IPS DF 6.9 (cell line): ENCODE data around the gene PTAFR.
A peak's percentile ranks its signal among the peaks of the same experiment; 100 is the strongest.

ENCODE experiments used
- DNase-seq: peaks from one replicate; pipeline ENCODE4 v3.0.0-alpha.2; 2013; ENCODE audit warnings: low read depth, low spot score
- H3K27ac ChIP-seq: one replicate; pipeline ENCODE4 v1.5.1; 2013; ENCODE audit warnings: low read length, control low read depth
- H3K27me3 ChIP-seq: 2 replicates; pipeline ENCODE4 v1.6.1; 2013; ENCODE audit warnings: mild to moderate bottlenecking, low read length; ENCODE audit not compliant: control insufficient read depth, insufficient read depth
- H3K36me3 ChIP-seq: 2 replicates; pipeline ENCODE4 v1.6.1; 2013; ENCODE audit warnings: low read length; ENCODE audit not compliant: control insufficient read depth, insufficient read depth
- H3K4me1 ChIP-seq: 2 replicates; pipeline ENCODE4 v1.6.1; 2013; ENCODE audit warnings: low read length; ENCODE audit not compliant: control insufficient read depth, insufficient read depth
- H3K4me3 ChIP-seq: 2 replicates; pipeline ENCODE4 v1.5.1; 2013; ENCODE audit warnings: mild to moderate bottlenecking, low read length
- H3K9me3 ChIP-seq: 2 replicates; pipeline ENCODE4 v1.6.1; 2013; ENCODE audit warnings: low read length, inconsistent platforms; ENCODE audit not compliant: control insufficient read depth, insufficient read depth
- WGBS: extraction: QIAGEN DNeasy Blood & Tissue Kit; methylation state at CpG from one replicate; pipeline ENCODE4 v1.1.7; 2013; ENCODE audit warnings: mixed read lengths, missing lambda C conversion rate; ENCODE audit not compliant: insufficient read length, insufficient coverage; 5-methylcytosine and 5-hydroxymethylcytosine counted together

Gene PTAFR

GRCh38 chr1:28114844-28115243 lies 61.6 kb downstream of the PTAFR start:
- H3K9me3 ChIP-seq: no peaks in the 10 kb centered on the region
- no peaks in the 10 kb centered on the region for H3K4me1 ChIP-seq
- H3K27me3 ChIP-seq: no peaks in the 10 kb centered on the region
- H3K36me3 ChIP-seq: no peaks in the 10 kb centered on the region
- H3K27ac ChIP-seq: no peak overlapping the region
- DNase-seq: no peak
- H3K4me3 ChIP-seq: no peak overlapping the region
- no CpG with 5 or more reads among the region's 2 CpGs for WGBS

- H3K4me1 ChIP-seq: no peaks in the 10 kb centered on the region
- no peak overlapping the region for H3K27ac ChIP-seq
- no peaks in the 10 kb centered on the region for H3K9me3 ChIP-seq
- no peaks in the 10 kb centered on the region for H3K36me3 ChIP-seq
- no CpG with 5 or more reads among the region's 3 CpGs for WGBS
- no peak overlapping the region for H3K4me3 ChIP-seq
- no peaks in the 10 kb centered on the region for H3K27me3 ChIP-seq
- no peak for DNase-seq
Observed at GRCh38 chr1:28113242-28113572, 63.3 kb downstream of the PTAFR start.

- H3K27me3 ChIP-seq: no peaks in the 10 kb centered on the region
- no peaks in the 10 kb centered on the region for H3K9me3 ChIP-seq
- no peak overlapping the region for H3K4me3 ChIP-seq
- no peaks in the 10 kb centered on the region for H3K36me3 ChIP-seq
- no peaks in the 10 kb centered on the region for H3K4me1 ChIP-seq
- no CpG with 5 or more reads among the region's 5 CpGs for WGBS
- H3K27ac ChIP-seq: no peak overlapping the region
- no peak for DNase-seq
Observed at GRCh38 chr1:28112388-28113241, 63.9 kb downstream of the PTAFR start.

GRCh38 chr1:28111157-28111556 lies 65.3 kb downstream of the PTAFR start:
- Histone ChIP-seq H3K9me3 (no peaks in the 10 kb centered on the region), H3K27ac (no peak overlapping the region), H3K27me3 (no peaks in the 10 kb centered on the region), H3K4me3 (no peak overlapping the region), H3K4me1 (no peaks in the 10 kb centered on the region), H3K36me3 (no peaks in the 10 kb centered on the region)
- DNase-seq: no peak
- no CpG with 5 or more reads among the region's 2 CpGs for WGBS

- no peaks in the 10 kb centered on the region for H3K27me3 ChIP-seq
- no peaks in the 10 kb centered on the region for H3K9me3 ChIP-seq
- H3K27ac ChIP-seq: no peak overlapping the region
- WGBS: no CpG with 5 or more reads among the region's 1 CpG
- H3K4me1 ChIP-seq: no peaks in the 10 kb centered on the region; the same call in 1 of the 2 replicates
- DNase-seq: no peak
- no peak overlapping the region for H3K4me3 ChIP-seq
- H3K36me3 ChIP-seq: no peaks in the 10 kb centered on the region
Observed at GRCh38 chr1:28110555-28110954, 65.9 kb downstream of the PTAFR start.

GRCh38 chr1:28109639-28110038 lies 66.9 kb downstream of the PTAFR start:
- WGBS: no CpG with 5 or more reads among the region's 3 CpGs
- Histone ChIP-seq H3K27me3 (no peaks in the 10 kb centered on the region), H3K27ac (no peak overlapping the region), H3K4me1 (no peaks in the 10 kb centered on the region; the same call in 1 of the 2 replicates), H3K36me3 (no peaks in the 10 kb centered on the region), H3K9me3 (no peaks in the 10 kb centered on the region), H3K4me3 (no peak overlapping the region)
- DNase-seq: no peak

- WGBS: no CpG with 5 or more reads among the region's 2 CpGs
- no peaks in the 10 kb centered on the region for H3K9me3 ChIP-seq
- H3K36me3 ChIP-seq: no peaks in the 10 kb centered on the region
- H3K27me3 ChIP-seq: no peaks in the 10 kb centered on the region
- no peak overlapping the region for H3K4me3 ChIP-seq
- DNase-seq: no peak
- no peak overlapping the region for H3K27ac ChIP-seq
- H3K4me1 ChIP-seq: no peaks in the 10 kb centered on the region; the same call in 1 of the 2 replicates
Observed at GRCh38 chr1:28108001-28108400, 68.5 kb downstream of the PTAFR start.

- Histone ChIP-seq H3K27me3 (no peaks in the 10 kb centered on the region), H3K9me3 (no peaks in the 10 kb centered on the region), H3K36me3 (no peaks in the 10 kb centered on the region), H3K27ac (no peak overlapping the region), H3K4me3 (no peak overlapping the region), H3K4me1 (no peaks in the 10 kb centered on the region; the same call in 1 of the 2 replicates)
- peak; percentile 95 for DNase-seq
- no CpG with 5 or more reads among the region's 11 CpGs for WGBS
Observed at GRCh38 chr1:28104866-28105467, 71.5 kb downstream of the PTAFR start.

GRCh38 chr1:28102189-28102588 lies 74.3 kb downstream of the PTAFR start:
- Histone ChIP-seq H3K27me3 (no peaks in the 10 kb centered on the region), H3K27ac (no peak overlapping the region), H3K9me3 (no peaks in the 10 kb centered on the region), H3K4me3 (no peak overlapping the region), H3K36me3 (no peaks in the 10 kb centered on the region), H3K4me1 (no peaks in the 10 kb centered on the region; the same call in 1 of the 2 replicates)
- DNase-seq: no peak
- no CpG with 5 or more reads among the region's 1 CpG for WGBS

- no peak overlapping the region for H3K4me3 ChIP-seq
- H3K9me3 ChIP-seq: no peaks in the 10 kb centered on the region
- no peak overlapping the region for H3K27ac ChIP-seq
- WGBS: no CpG with 5 or more reads among the region's 5 CpGs
- DNase-seq: no peak
- no peaks in the 10 kb centered on the region for H3K36me3 ChIP-seq
- H3K4me1 ChIP-seq: no peaks in the 10 kb centered on the region
- no peaks in the 10 kb centered on the region for H3K27me3 ChIP-seq
Observed at GRCh38 chr1:28099050-28099769, 77.3 kb downstream of the PTAFR start.
